BE2C (cell line): ENCODE measurements around the gene RFX2.
"Not testable (repeated sequence)": the region's sequence is repeated elsewhere in the genome, so short reads cannot be mapped to it uniquely, and the experiment has no call there.

Source experiments
- DNase-seq: peaks from one replicate; pipeline ENCODE4 v3.0.0-alpha.2; 2020
- H3K27me3 ChIP-seq: fragments of 250-450 bp; sonication (Bioruptor Pico); 2 replicates; pipeline ENCODE4 v1.5.1; 2020; ENCODE audit warnings: mild to moderate bottlenecking
- H3K36me3 ChIP-seq: fragments of 250-450 bp; sonication (Bioruptor Pico); 2 replicates; pipeline ENCODE4 v1.5.1; 2020; ENCODE audit warnings: mild to moderate bottlenecking
- H3K4me1 ChIP-seq: fragments of 250-450 bp; sonication (Bioruptor Pico); 2 replicates; pipeline ENCODE4 v1.5.1; 2020
- H3K4me3 ChIP-seq: 2 replicates; pipeline ENCODE4 v1.5.1; 2011; ENCODE audit warnings: low read depth, low read length
- H3K9me3 ChIP-seq: fragments of 250-450 bp; sonication (Bioruptor Pico); 2 replicates; pipeline ENCODE4 v1.5.1; 2020
- CTCF ChIP-seq: IDR thresholded peaks from 2 replicates; pipeline ENCODE4 v1.5.1; 2012; ENCODE audit warnings: mild to moderate bottlenecking, low read depth, low read length

Gene RFX2

DNA sequence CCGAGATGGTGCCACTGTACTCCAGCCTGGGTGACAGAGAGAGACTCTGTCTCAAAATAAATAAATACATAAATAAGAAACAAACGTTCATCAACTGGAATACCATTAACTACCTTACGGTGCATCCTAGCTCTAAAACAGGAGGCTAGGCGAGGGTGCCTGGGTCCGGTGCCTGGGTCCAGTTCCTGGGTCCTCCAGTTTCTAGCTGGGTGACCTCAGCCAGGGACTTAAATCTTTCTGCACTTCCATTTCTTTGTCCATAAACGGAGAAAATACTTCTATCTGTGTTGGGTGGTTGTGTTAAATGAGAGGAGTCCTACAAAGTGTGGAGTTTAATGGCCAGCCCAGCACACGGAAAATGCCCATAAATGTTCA lies 34.0 kb downstream of the RFX2 start:
- no peak for DNase-seq
- Histone ChIP-seq H3K4me3 (no peak overlapping the region), H3K9me3 (no peaks in the 10 kb centered on the region), H3K4me1 (no peaks in the 10 kb centered on the region), H3K36me3 (no peaks in the 10 kb centered on the region), H3K27me3 (no peaks in the 10 kb centered on the region)
- TF ChIP-seq CTCF = no peak

DNA sequence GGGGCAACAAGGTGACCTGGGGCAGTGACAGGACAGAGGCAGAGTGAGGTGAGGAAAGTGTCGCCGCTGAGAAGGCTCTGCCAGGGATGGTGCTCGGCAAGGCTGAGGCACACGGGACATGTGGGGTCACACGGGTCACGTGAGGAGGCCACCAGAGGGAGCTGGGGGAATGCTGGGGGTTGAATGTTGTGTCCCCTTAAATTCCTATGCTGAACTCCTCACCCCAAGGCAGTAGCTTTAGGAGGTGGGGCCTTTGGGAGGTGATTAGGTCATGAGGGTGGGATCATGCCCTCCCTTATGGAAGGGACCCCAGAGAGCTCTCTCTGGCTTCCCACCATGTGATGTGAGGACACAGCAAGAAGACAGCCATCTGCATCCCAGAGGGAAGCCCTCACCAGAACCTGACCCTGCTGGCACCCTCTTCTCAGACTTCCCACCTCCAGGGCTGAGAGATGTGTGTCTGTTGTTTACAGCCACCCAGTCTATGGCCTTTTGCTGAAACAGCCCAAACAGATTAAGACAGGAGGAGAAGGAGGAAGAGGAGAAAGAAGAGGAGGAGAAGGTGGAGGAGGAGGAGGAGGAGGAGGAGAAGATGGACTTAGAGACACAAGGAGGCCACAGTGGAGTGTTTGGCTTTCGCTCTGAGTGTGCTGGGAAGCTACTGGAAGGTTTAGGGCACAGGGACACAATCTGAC lies 35.4 kb downstream of the RFX2 start:
- Histone ChIP-seq H3K9me3 (no peaks in the 10 kb centered on the region), H3K27me3 (no peaks in the 10 kb centered on the region), H3K36me3 (no peaks in the 10 kb centered on the region), H3K4me1 (no peaks in the 10 kb centered on the region), H3K4me3 (no peak overlapping the region)
- TF ChIP-seq CTCF = no peak
- no peak for DNase-seq

DNA sequence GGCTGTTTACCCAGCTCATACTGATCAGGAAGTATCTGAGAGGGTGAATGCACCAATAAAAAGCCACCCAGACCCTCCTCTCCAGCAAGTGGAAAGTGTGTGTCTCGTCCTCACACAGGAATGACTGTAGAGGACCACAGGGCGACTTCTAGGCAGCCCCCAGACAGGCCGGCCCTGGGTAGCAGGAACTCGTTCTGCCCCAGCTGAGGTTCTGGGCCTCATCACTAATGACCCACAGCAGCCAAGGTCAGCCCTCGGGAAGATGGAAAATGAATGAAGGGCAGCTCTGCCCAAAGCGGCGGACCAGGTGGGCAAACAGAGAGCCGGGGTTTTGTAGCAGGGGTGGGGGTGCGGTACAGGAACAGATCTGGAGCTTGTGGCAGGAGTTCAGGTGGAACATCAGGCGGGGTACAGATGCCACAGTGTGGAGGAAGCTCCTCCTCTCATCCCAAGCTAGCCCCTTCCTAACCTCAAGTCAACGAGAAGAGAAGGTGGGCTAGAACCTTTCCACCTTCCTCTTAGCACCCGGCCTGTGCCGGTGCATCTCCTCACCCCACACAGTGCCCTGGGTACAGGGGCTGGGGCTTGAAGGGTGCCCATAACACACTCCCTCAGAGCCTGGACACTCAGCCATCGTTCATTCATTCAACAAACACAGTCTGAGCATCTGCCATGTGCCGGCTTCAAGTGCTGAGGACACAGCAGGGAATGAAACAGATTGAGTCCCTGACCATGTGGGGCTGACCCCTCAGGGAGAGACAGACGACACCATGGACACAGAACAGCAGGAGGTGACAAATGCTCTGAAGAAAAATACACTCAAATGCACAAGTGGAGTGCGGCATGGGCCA lies 36.2 kb downstream of the RFX2 start:
- Histone ChIP-seq H3K9me3 (no peaks in the 10 kb centered on the region), H3K4me1 (no peaks in the 10 kb centered on the region), H3K4me3 (no peak overlapping the region), H3K36me3 (no peaks in the 10 kb centered on the region), H3K27me3 (no peaks in the 10 kb centered on the region)
- no peak for DNase-seq
- no peak for TF ChIP-seq CTCF

DNA sequence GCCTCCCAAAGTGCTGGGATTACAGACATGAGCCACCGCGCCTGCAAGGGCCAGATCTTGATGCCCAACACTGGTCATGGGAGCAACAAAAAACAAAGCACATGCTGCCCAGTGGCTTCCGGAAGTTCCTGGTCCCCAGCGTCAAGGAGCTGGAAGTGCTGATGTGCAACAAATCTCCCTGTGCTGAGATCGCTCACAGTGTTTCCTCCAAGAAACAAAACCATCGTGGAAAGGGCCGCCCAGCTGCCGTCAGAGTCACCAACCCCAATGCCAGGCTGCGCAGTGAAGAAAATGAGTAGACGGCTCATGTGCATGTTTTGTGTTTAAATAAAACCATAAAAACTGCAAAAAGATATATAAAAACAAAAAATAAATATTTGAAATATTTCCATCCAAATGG lies 37.1 kb downstream of the RFX2 start:
- DNase-seq, H3K27me3 ChIP-seq, H3K9me3 ChIP-seq, H3K4me3 ChIP-seq, H3K4me1 ChIP-seq, H3K36me3 ChIP-seq: not testable (repeated sequence)

DNA sequence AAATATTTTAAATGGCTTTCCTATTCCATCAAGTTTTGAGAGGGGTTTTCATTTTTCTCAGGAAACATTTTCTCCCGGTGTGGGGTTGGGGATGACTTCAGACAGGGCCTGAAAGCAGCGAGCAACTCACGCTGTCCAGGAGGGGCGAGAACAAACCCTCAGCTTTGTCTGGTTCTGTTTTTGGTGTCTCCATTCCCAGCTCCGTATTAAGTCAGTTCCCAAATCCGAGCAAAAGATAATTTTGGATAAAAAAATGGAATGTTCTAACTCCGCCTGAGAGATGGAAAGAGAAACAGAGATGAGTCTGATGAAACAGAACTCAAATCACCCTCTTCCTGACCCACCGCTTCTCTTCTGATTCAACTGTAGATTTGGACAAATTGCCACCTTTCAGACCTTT lies 38.4 kb downstream of the RFX2 start:
- Histone ChIP-seq H3K36me3 (no peaks in the 10 kb centered on the region; the same call in 1 of the 2 replicates), H3K4me1 (no peaks in the 10 kb centered on the region), H3K27me3 (no peaks in the 10 kb centered on the region), H3K9me3 (no peaks in the 10 kb centered on the region), H3K4me3 (no peak overlapping the region)
- no peak for DNase-seq
- no peak for TF ChIP-seq CTCF

DNA sequence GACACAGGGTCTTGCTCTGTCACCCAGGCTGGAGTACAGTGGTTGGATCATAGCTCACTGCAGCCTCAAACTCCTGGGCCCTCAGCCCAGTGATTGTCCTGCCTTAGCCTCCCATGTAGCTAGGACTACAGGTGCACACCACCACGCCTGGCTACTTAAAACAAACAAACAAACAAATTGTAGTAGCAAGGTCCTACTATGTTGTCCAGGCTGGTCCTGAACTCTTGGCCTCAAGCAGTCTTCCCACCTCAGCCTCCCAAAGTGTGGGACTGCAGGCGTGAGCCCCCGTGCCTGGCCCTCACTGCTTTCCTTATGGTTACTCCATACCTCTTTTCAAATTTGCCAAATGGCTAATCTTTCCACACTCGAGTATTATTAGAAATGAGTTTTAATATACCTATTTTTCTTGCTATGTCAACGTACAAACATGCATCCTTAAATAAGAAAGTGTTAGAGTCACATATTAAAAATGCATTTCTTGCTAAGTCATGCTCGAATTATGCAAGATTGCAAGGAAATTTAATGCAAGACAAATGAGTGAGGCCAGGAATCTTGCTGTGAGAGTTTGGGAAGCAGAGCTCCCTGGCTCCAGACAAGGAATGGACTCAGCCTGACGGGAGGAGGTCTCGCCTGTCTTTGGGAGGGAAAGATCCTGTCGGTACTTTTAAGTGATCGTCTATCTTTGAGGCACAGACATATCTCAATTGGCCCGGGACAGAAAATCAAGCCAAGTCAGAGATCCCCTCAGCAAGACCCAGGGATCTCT lies 39.4 kb downstream of the RFX2 start:
- Histone ChIP-seq H3K36me3 (no peaks in the 10 kb centered on the region; the same call in 1 of the 2 replicates), H3K9me3 (no peaks in the 10 kb centered on the region), H3K4me3 (no peak overlapping the region), H3K27me3 (no peaks in the 10 kb centered on the region), H3K4me1 (peaks cover 4% of the 10 kb centered on the region)
- DNase-seq = no peak
- TF ChIP-seq CTCF = no peak
